Stimulated activated CD8-positive, alpha-beta memory T cell treated with anti-CD3 and anti-CD28 coated beads, Interleukin-15, amount 100 ng/mL, for 4 hours (primary cell): ENCODE measurements around the gene ALS2CL.
A peak's percentile ranks its signal among the peaks of the same experiment; 100 is the strongest.

Experiments
- DNase-seq, 2 donors: peaks; one replicate each; pipeline ENCODE4 v3.0.0-alpha.2; 2020; ENCODE audit warnings: low read depth in 2 of 2

ALS2CL gene

GRCh38 chr3:46639221-46639620 is 54.3 kb downstream of the ALS2CL start:
- DNase-seq, result no peak

GRCh38 chr3:46634856-46635255 is 58.6 kb downstream of the ALS2CL start:
- DNase-seq, result no peak

- DNase-seq, result no peak
These were observed 60.7 kb downstream of the ALS2CL start for GRCh38 chr3:46632792-46633191.

GRCh38 chr3:46629551-46630517 is 63.6 kb downstream of the ALS2CL start:
- peak; percentile 44 to 51 for DNase-seq

- no peak for DNase-seq
These were observed 64.5 kb downstream of the ALS2CL start for GRCh38 chr3:46628901-46629369.

- DNase-seq, result no peak
These were observed 66.4 kb downstream of the ALS2CL start for GRCh38 chr3:46627078-46627477.

GRCh38 chr3:46626039-46626438 is 67.4 kb downstream of the ALS2CL start:
- no peak for DNase-seq

- no peak for DNase-seq
These were observed 68.4 kb downstream of the ALS2CL start for GRCh38 chr3:46624975-46625490.

GRCh38 chr3:46624533-46624932 is 68.9 kb downstream of the ALS2CL start:
- DNase-seq, result no peak

GRCh38 chr3:46619845-46620778 is 73.4 kb downstream of the ALS2CL start:
- DNase-seq, result no peak
